Heart left ventricle (tissue), 13 donors: ENCODE data around the gene TPRG1L.

Experiments used
- CTCF ChIP-seq, 12 donors: fragments of 200-600 bp; sonication (generic) in 4 of 12; IDR thresholded peaks; one replicate each; pipeline versions ENCODE4 v1.5.0 to v1.8.0; 2018 to 2022; ENCODE audit warnings: antibody characterized with exemption in 12 of 12, mild to moderate bottlenecking in 5 of 12
- POLR2A ChIP-seq, 2 donors: fragments of 450-650 bp; IDR thresholded peaks; one replicate each; pipeline ENCODE4 v1.6.1; 2017; ENCODE audit warnings: antibody characterized with exemption in 2 of 2, mild to moderate bottlenecking in 2 of 2, moderate library complexity in 2 of 2
- donor health status: ischemic (EF 13 %, LVEDD 7.1; RV severe dilation, severe dysfunction).
- donor health status: DM: no; HTN: yes; CAD: no.
- donor health status: DM: no; HTN: no; CAD: no.
- donor health status: ischemic (EF 25% LVEDD 6.9; RV normal size, moderate dysfunction).
- donor health status: ischemic (EF 25% LVEDD 5.7; RV mildly dilated, moderate dysfunction).
- donor health status: ischemic (EF 35%, LVEDD 5.7; RV mildly dilated, moderate dysfunction).
- donor health status: nonischemic (EF 11% LVEDD 7.7; RV severe dilation, severe dysfunction).
- donor health status: DM: yes; HTN: yes; CAD: no.
- donor health status: PGD.
- donor health status: ischemic (EF 29% LVEDD 5.4; RV normal size, mild dysfunction).
- donor health status: nonischemic (EF 23%, LVEDD 6.1; RV moderate dilation, normal function).

DNA sequence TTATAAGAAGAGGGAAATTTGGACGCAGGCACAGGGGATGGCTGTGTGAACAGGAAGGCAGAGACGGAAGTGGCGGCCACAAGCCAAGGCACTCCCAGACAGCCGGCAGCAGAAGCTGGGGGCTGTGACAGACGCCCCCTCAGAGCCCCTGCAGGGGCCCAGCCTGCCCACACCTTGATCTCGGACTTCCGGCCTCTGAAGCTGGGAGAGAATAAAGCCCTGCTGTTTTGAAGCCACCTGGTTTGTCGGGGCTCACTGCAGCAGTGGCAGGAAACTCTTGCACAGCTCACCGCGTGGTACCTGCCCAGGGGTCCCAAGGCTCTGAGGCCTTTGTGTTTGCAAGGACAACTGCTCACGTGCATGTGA, 27.2 kb upstream of the TPRG1L start:
- no peak for TF ChIP-seq POLR2A (IDR thresholded peaks at IDR 0.05)
- TF ChIP-seq CTCF (IDR thresholded peaks at IDR 0.05), result no peak
